ENCODE measurements around the gene ACAA1.
"Not testable (repeated sequence)": the region's sequence is repeated elsewhere in the genome, so short reads cannot be mapped to it uniquely, and the experiment has no call there.

ACAA1 gene

DNA sequence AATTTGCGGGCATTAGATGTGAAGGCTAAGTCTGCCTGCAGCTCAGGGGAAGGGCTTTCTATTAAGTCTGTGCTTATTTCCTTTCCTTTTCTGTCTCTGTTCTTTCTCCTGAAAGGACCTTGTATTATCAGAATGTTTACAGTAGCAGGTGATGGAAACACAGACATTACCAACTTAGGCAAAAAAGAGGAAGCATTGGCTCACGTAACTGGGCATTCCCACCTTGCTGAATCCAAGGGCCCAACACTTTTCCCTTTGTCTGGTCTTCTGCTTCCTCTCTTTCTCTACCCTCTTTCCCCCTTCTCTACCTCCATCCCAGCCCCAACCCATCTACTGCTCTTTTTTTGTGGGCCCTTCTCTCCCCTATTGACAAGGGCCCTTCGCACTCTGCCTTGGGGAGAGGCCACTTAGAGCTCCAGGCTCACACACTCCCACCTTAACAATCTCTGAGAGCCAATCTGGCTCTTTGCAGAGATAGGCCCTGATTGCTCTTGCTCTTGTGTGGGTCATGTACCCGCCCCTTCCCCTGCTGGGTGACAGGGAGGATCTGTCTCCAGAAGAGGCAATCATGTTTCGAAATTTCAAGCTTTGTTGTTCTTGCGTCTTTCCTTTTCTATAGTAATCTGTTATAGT, 35.0 kb downstream of the ACAA1 start:
- no peak for DNase-seq (ENCODE audit: low read depth)

DNA sequence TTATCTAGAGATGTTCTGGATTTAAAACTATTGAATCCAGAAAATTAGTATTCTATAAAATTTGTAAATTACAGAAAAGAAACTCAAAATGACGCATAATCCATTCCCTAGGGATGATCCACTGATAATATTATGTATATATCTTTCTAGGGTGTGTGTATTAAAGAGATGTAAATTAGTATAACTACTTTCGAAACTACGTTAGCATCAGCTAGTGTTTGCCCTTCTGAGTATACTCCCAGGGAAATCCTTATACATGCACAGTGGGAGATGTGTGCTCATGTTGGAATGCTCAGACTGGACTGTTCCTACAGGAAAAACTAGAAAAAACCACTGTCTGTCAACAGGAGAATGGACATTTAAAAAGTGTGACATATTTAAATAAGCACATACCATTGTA, 36.4 kb downstream of the ACAA1 start:
- no peak for DNase-seq (ENCODE audit: low read depth)

DNA sequence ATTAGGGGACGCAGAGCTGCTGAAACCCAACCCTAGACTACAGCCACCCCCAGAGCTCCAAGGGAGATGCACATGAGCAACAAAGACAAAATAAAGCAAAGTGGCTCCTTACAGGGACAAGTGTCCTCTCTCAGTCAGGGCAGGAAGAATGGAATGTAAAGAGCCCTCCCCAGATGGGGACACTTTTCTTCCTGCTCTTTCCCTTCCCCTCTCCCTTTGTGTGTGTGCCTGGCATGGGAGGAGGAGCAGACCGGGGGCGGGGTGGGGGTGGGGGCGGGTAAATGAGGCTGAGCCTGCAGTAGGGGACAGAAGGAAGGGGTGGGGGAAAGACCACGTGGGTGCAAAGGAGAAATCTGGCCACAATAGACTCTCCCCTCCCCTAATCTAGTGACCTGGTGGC, 37.4 kb downstream of the ACAA1 start:
- no peak for DNase-seq (ENCODE audit: low read depth)

DNA sequence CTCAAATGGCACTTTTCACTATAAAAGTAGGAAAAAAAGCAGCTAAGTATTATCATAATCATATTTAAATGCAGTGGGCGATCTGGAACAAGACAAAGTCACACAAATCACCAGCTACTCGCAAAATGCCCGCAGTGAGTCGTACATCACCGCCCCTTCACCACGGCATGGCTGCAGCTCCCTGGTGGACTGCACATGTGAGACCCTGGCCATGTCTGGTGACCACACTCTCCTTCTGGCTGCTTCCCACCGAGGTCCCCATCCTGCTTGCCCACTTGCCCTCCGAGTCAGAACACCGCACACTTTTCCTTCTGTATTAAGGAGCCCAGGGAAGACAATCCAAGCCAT, 38.6 kb downstream of the ACAA1 start:
- DNase-seq (ENCODE audit: low read depth), result no peak

DNA sequence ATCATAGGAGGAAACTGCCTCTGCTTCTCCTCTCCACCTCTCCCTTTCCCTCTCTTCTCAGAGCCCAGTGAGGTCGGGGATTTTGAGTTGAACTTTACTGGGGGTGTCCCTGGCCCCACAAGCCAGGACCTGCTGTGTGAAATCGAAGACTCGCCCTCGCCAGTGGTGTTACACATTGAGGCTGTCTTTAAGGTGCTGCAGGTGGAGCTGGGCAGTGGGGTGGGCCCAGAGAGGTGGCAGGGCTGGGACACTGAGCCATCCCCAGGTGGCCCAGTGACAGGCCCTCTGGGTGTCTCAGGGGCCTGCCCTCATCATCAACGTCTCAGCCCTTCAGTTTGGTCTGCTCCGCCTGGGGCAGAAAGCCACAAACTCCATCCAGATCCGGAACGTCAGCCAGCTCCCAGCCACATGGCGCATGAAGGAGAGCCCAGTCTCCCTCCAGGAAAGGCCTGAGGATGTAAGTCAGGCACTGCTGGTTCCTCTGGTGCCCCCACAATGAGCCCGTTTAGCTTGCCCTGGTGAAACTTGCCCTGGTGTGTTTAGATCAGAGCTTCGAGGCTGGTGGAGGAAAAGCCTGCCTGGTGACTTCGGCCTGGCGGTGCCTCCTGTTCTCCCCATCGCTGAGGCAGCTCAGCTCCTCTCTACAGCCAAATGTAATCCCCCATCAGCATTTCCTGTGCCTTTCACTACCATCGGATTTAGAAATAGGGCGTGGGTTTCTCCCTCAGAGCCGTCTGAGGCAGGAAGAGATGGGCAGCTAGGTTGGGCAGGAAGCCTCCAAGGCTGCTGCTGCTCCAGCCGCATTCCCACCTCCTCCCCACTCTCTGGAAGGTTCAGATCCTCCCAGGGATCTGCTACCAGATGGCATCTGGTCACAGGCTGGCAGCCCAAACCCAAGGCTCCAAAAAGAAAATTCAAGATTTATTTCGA, 39.2 kb downstream of the ACAA1 start:
- no peak for DNase-seq (ENCODE audit: low read depth)

DNA sequence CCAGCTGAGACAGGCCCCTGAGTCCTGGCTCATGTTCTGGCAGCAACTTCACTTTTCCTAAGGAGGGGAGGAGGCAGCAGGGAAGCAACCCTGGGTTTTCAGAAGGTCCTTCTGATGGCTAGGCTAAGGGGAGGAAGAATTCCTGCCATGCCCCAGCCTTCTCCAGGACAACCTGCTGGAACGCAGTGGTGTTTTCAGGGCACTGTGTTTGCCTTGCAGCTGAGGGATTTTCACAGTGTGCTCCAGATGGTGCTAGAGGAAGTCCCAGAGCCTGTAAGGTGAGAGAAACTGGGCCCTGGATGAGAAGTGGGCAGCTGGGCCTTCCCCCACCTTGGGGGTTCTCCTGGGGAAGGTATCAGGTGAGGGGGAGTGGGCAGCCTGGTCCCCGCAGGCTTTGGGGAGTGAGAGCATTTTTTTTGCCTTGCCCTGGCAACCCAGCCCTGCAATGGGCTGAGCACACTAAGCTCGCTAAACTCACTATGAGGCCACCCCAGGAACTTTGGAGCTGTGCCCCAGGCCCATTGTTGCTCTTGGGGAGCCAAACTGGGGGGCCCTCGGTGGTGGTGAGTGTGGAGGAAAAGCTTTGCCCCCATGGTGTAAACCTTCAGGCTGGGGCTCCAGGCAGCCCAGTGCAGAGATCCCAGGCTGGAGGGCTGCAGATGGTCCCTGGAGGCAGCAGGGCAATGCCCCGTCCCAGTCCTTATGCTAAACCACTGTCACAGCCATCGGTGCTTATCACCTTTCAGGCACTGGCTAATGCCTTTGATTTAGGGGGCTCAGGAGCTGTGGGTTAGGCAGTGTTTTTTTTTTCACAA, 41.1 kb downstream of the ACAA1 start:
- DNase-seq (ENCODE audit: low read depth), result no peak

DNA sequence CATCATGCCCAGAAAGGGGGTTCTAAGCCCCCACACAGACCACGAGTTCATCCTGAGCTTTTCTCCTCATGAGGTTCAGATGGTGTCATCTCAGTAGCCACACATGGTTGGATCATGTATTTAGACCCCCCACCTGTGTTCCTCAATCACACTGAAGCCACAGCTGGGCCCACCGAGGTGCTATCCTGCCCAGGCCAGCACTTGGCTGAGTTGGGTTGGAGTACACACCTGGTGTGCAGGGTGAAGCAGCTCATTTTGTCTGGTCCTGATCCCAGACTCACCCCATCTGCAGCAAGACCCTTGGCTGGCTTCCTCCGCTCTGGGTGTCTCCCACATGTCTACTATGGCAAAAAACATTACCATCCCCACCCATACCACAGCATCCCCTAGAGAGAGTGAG, 41.9 kb downstream of the ACAA1 start:
- no peak for DNase-seq (ENCODE audit: low read depth)

DNA sequence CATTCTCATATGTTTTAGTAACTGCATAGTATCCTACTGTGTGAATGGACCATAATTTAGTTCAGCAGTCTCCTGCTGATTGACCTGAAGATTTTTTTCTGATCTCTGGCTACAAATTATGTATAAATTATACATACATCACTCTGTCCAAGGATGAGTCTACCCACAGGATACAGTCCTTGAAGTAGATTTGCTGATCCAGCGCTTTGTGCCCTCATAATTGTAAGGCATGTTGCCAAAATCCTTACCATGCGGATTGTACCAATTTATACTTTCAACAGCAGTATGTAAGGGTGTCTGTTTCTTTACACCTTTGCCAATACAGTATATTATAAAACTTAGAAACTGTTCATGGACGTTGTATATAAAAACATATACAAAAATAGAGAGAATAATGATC, 46.5 kb downstream of the ACAA1 start:
- no peak for DNase-seq (ENCODE audit: low read depth)

DNA sequence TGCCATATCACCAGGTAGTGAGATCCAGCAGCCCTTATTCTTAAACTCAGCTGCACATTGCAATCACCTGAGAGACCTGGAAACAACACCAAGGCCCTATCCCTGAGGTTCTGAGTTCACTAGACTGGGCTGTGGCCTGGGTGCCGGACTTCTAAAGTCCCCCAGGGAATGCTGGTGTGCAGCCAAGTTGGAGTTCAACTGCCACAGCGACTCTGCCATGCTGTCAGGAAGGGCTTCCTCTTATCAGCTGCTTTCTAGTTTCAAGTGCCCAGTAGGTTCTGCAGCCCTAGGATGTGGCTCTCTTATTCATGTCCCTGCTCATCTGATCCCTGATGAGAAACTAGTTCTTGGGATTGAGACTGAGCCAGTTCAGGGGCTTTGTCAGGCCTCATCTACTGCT, 47.8 kb downstream of the ACAA1 start:
- DNase-seq (ENCODE audit: low read depth), result no peak

DNA sequence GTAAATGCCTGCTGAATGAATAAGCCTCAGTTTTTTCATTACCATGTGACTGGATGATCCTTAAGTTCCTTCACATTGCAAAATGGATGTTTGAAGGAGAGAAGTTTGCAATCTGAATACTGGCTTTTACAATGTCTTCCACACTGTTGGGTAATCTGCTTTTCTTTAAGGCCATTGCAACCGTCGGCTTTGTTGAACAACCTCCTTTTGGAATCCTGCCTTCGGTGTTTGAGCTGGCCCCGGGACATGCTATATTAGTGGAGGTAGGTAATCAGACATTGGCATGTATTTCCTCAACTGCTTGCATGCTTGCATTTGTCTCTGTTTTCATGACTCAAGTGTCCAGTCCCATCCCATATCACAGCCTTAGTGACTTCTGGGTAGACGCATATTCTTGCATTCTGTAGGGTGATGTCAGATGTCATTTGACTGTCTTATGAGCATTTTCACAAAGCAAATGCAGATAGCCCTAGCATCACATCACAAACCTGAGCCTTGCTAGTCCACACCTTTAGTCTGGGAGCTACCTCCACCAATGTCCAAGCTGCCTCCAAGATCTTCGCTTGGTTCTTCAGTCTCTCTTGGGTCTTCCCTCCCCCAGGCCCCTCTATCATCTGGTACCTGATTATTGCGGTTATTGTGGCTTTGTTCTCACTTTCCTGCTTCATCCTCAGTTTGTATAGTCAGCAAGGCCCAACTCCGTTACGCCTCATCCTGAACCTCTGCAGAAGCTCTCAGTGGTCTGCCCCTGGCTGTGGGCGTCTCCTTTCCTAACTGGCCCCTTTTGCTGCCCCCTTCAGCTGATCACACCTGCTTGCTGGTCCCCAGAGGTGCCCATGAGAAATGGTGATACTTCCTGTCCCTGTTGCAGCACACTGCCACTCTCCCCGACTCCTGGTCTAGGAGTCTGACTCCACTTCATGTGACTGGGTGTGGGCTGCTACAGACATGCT, 48.5 kb downstream of the ACAA1 start:
- DNase-seq (ENCODE audit: low read depth), result no peak

DNA sequence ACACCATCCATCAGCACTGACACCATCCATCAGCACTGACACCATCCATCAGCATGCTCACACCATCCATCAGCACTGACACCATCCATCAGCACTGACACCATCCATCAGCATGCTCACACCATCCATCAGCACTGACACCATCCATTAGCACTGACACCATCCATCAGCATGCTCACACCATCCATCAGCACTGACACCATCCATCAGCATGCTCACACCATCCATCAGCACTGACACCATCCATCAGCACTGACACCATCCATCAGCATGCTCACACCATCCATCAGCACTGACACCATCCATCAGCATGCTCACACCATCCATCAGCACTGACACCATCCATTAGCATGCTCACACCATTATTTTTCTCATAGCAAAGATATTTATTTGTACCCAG, 49.6 kb downstream of the ACAA1 start:
- DNase-seq (ENCODE audit: low read depth), result not testable (repeated sequence)

DNA sequence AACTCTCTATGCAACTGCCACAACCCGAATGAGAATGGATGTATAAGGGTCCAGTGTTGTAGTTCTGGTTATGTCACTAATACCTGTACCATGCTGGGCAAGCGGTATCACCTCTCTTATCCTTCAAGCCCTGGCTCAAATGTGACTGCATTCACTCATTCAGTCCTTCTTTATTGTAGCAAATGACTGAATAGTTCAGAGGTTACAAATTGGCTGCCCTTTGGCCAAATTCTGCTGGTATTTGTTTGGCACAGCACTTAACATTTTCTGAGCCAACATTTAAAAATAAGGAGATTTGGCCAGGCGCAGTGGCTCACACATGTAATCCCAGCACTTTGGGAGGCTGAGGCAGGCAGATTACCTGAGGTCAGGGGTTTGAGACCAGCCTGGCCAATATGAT, 50.4 kb downstream of the ACAA1 start:
- DNase-seq (ENCODE audit: low read depth), result no peak

DNA sequence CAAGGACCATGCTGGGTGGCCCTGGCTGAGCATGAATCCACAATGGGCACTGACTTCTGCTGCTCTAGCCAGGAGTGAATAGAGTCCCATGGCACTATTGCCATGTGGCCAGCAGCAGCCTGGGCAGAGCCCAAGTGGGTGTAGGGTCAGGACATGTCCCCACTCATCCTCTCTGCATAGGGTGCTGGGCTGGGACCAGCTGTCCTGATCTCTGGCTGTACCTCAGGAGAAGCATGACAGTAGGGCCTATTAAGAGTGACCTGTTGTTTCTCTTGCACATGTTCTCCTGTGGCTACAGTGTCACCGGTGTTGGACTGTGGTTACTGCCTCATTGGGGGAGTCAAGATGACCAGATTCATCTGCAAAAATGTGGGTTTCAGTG, 51.0 kb downstream of the ACAA1 start:
- DNase-seq (ENCODE audit: low read depth), result no peak

DNA sequence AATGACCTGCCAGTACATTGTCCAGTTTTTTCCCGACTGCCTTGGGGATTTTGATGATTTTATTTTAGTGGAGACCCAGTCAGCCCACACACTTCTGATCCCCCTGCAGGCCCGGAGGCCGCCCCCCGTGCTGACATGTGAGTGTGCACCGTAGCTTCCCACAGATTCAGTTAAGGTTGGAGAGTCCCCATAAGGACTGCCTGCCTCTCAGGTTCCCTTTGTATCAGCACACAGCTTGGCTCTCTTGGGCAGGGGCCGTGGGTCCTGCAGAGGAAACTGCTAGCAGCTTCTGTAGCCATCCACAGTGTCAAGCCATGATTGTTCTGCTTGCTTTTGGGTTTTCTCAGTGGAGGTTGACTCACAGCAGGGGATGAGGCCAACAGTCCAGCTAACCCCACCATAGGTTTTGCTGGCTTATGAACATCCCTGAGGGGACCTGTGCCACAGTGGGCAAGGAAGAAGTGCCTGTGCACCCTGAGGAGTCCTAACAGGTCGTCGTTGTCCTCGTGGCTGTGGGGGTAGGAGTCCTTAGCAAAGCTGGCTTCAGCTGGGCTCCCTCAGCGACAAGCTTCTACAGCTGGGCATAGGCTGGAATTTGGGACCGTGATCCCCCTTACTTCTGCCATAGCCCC, 51.5 kb downstream of the ACAA1 start:
- DNase-seq (ENCODE audit: low read depth), result no peak

DNA sequence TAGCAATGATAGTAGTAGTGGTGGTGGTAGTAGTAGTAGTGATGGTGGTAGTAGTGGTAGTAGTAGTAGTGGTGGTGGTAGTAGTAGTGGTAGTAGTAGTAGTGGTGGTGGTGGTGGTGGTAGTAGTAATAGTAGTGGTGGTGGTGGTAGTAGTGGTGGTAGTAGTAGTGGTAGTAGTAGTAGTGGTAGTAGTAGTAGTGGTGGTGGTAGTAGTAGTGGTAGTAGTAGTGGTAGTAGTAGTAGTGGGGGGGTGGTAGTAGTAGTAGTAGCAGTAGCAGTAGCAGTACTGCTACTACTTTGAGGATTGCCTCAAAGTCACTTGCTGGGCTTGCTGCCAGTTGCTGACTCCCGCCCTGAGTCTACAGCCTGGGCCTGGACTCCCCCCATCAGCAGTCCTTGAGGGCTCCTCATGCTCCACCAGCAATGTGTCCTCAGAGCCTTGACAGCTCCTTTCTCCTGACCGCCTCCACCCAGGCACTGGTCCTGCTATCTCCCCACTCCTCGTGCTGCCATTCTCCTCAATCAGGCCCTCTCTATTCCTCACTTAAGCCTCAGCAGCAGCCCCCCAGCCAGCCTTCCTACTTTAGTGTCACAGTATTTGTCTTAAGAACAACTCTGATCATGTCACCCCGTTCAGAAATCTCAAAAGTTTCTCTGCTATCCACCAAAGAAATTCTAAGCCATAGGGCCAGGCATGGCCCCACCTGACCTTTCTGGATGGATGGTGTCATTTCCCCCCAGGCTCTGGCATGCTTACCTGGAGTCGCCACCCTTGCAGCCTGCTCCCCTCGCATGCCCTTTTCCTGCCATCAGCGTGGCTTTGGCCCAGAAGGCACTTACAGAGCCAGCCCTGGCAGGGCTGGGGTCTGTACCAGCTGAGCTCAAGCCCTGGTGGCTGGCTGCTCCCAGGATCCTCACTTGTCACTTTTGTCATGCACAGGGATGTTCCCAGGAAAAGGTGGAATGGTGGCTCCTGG, 52.3 kb downstream of the ACAA1 start:
- no peak for DNase-seq (ENCODE audit: low read depth)

DNA sequence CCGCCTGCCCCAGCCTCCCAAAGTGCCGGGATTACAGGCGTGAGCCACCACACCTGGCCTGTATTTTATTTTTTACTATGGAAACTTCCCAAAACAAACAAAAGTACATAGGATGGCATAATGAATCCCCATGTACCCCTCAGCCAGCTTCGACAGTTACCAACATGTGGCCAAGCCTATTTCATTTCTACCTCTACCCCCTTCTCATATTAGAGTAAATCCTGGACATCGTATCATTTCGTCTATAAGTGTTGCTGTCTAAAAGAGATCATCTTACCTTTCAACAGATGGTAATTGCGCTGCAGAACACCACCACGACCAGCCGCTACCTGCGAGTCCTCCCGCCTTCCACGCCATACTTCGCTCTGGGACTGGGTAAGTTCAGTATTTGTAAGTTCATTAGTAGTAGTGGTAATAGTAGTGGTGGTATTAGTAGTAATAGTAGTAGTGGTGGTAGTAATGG, 53.0 kb downstream of the ACAA1 start:
- DNase-seq (ENCODE audit: low read depth), result no peak

DNA sequence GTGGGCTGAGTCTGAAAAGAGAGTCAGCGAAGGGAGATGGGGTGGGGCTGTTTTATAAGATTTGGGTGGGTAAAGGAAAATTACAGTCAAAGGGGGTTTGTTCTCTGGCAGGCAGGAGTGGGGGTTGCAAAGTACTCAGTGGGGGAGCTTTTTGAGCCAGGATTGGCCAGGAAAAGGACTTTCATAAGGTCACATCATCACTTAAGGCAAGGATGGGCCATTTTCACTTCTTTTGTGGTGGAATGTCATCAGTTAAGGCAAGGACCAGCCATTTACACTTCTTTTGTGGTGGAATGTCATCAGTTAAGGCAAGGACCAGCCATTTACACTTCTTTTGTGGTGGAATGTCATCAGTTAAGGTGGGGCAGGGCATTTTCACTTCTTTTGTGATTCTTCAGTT, 53.7 kb downstream of the ACAA1 start:
- DNase-seq (ENCODE audit: low read depth), result not testable (repeated sequence)

DNA sequence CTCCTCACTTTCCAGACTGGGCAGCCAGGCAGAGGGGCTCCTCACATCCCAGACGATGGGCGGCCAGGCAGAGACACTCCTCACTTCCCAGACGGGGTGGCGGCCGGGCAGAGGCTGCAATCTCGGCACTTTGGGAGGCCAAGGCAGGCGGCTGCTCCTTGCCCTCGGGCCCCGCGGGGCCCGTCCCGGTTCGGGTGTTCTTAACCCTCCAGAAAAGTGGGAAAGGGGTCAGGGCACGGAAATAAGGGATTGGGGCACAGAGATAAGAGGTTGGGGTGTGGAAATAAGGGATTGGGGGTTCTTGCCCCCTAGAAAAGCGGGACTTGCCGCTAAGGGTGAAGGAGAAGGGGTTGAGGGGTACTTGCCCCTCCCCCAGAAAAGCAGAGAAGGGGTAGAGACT, 54.6 kb downstream of the ACAA1 start:
- not testable (repeated sequence) for DNase-seq (ENCODE audit: low read depth)

DNA sequence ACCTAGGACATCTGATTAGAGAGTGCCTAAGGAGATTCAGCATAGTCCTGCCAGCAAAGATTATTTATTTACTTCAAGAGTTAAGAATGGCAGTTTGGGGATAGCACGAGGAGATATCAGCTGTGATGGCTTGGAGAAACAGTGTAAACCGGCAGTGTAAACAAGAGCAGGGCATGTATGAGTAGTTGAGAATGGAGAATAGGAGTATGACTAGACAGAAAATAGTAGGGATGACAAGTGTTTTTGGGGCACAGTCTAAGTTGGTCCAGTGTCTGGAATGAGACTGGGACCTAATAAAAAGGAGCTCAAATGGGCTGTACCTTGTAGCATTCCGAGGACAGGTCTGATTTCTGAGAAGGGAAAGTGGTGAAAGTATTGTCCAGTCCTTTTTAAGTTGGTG, 59.9 kb downstream of the ACAA1 start:
- DNase-seq (ENCODE audit: low read depth), result not testable (repeated sequence)

Measured in stimulated activated CD8-positive, alpha-beta memory T cell treated with anti-CD3 and anti-CD28 coated beads, Interleukin-7, amount 100 ng/mL, for 24 hours (primary cell).